Caki2 (cell line): ENCODE measurements around the gene MIEN1. TPM values are rescaled to one million over a fixed set of nuclear protein-coding genes. Genes with fewer than 3 reads are reported as not detected.
"Not testable (repeated sequence)": the region's sequence is repeated elsewhere in the genome, so short reads cannot be mapped to it uniquely, and the experiment has no call there.

Experiments used
- DNase-seq: peaks from one replicate; pipeline ENCODE4 v3.0.0-alpha.2; 2015; ENCODE audit warnings: low read depth
- in situ Hi-C: cut with HindIII; loops from 2 replicates; pipeline ENCODE4 v1.10.0; 2016; ENCODE audit warnings: low sequenced_read_pairs, low pct_unique_long_range_greater_than_20kb, mixed read lengths
- total RNA-seq: library from RNA; depleted of rRNA; stranded (reverse); fragments of >200 nt; shearing (Covaris generic); gene quantifications from 2 replicates; pipeline ENCODE4 v1.2.3, GENCODE V29; 2014; ENCODE audit warnings: low replicate concordance

Gene MIEN1
- total RNA-seq, 1 experiment from 2014 or later = 61.8 TPM

- in situ Hi-C loops = no loop called here
These were observed 27.9 kb upstream of the MIEN1 start for GRCh38 chr17:39757931-39758873.

GRCh38 chr17:39757176-39757662, 26.9 kb upstream of the MIEN1 start:
- no peak for DNase-seq
- in situ Hi-C loops = no loop called here

More at GRCh38 chr17:39757931-39758873, 27.9 kb upstream of the MIEN1 start:
- DNase-seq = no peak

- in situ Hi-C loops = no loop called here
- no peak for DNase-seq
These were observed 26.2 kb upstream of the MIEN1 start for GRCh38 chr17:39756380-39757079.

DNA sequence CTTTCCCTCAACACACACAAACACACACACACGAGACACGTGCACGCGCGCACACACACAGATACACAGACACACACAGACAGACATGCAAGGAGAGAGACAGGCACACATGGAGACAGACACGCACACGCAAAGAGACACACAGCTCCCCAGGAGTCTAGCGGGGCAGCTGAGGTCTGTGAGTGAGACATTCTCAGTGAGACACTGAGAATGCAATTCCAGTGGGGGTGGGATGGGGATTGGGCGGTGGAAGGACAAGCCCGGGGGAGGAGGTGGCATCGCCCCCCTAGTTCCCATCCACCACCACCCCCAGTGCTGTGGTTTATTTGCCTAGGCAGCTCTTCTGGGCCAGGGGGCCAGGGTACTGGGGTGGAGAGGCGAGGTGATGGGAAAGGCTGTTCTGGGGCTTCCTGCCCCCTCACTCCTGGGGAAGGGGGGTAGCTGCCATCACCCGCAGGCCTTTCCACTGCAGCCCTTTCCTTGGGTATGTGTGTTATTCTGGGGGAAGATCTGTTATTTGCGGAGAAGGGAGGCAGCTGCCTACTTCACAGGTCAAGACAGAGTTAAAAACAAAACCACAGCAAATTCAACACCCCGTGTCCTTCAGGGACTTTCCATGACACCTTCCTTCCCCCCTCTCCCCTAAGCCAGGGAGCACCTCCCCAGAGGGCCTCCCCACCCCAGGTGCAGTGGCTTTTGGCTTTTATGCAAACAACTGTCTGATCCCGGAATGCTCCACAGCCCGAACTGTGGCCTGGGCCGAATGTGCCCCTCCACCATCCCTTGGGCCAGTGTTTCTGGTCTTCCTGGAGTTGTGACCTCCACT, 25.4 kb upstream of the MIEN1 start:
- in situ Hi-C loops = no loop called here
- DNase-seq = no peak

- in situ Hi-C loops = no loop called here
- no peak for DNase-seq
These were observed 24.7 kb upstream of the MIEN1 start for GRCh38 chr17:39754958-39755553.

DNA sequence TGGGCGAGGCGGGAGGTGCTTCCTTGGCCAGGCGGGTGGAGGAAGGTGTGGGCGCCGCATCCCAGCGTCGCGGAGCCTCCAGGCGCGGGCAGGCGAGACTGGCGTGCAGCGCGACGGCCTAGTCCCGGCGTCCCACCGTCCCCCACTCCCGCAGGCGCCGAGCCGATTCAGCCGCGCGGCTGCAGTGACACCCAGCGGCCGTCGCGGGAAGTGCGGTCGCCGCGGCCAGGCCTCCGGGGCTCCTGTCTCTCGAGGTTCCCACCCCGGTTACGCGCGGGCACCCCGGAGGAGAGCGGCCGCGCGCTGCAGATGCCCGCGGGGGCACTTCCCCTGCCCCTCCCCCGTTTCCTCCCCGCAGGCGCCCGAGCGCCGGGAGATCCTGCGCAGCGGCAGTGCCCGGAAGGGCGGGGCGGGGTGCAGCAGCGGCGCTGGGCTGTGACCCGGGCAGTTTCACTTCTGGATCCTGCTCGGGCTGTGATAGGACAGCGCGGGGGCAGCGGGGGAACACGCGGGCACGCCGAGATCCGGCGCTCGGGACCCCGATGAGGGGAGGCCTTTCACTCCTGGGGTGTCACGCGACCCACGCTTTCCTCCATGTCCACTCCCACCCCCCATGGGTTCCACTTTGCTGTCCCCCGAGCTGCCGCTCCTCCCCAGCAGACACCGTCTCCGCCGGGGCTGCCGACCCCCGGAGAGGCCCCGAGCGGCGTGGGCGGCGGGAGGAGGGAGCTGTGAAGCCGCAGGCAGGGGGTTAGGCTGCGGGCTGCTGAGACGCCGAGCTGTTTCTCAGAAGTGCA, 24.0 kb upstream of the MIEN1 start:
- in situ Hi-C loops = no loop called here
- peak; percentile 99 for DNase-seq

DNA sequence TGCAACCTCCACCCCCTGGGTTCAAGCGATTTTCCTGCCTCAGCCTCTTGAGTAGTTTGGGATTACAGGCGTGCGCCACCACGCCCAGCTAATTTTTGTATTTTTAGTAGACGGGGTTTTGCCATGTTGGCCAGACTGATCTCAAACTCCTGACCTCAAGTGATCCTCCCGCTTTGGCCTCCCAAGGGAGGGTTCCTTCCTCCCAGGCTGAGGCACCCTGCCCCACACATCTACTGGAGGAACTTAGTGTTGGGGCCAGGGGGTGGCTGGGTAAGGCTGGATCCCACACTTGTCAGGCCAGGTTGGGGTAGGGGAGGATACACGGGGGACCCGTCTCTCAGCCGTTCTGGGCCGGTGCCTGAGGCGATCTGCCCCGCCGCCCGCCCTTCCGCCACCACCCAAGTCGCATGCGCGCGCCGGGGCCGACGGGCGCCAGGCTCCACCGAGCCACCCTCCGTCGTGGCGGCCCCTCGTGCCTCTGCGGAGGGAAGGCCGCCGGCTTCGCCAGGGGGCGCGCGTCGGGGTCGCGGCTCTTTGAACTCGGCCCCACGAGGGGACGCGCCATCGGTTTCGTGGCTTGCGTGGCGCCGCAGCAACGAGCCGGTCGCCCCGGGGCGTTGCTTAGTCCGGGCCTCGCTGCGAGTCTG, 23.3 kb upstream of the MIEN1 start:
- no peak for DNase-seq
- in situ Hi-C loops = no loop called here

DNA sequence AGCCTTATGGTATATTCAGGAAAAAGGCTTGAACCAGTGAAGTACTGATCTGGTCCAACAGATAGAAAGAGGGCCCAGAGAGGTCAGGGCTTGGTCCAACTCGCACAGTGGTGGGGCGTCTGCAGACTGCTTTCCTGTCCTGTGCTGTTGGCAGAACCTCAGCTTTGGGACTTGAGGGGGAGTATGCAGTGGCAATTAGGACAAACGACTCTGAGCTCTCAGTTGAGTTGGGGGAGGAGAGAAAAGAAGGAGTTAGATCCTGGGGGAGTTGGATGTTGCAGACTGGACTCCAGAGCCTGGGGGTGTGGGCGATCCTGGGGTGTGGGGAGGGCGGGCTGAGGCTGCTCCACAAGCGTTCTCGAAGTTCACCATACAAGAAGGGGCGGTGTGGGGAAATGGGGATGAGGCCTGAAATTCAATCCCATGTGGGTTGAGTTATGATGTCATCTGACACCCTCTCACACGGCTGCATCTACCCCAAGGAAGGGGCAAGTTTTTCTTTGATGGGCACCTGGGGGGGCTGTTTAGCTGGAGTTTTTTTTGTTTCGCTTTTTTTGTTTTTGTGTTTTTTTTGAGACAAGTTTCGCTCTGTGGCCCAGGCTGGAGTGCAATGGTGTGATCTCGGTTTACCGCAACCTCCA, 22.0 kb upstream of the MIEN1 start:
- DNase-seq = no peak
- in situ Hi-C loops = no loop called here

- in situ Hi-C loops = no loop called here
- no peak for DNase-seq
These were observed 21.3 kb upstream of the MIEN1 start for GRCh38 chr17:39751637-39752036.

DNA sequence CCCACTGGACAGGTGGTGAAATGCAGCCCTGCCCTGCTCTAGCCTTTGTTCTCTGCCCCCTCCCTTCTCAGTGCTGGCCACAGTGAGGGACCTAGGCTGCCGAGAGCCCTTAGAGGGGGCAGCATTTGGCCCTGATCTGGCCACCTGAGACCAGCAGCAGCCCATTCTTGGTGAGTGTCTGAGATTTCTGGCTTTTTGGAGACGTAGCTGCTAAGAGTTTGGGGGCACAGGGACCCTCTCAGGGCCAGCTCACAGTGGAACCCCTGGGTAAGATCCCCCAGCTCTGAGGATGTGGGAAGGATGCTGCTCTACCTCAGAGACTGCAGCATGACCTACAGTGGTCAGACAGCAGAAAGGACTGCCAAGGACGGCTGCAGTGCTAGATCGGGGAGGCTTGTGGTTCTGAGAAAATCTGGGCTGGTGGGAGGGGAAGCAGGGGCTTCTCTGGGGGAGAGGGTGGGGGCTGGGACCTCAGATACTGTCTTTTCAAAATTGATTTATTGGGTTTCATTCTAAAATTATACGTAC, 20.7 kb upstream of the MIEN1 start:
- DNase-seq = no peak
- in situ Hi-C loops = no loop called here

GRCh38 chr17:39750131-39751015, 20.0 kb upstream of the MIEN1 start:
- peak; percentile 50 for DNase-seq
- in situ Hi-C loops = no loop called here

DNA sequence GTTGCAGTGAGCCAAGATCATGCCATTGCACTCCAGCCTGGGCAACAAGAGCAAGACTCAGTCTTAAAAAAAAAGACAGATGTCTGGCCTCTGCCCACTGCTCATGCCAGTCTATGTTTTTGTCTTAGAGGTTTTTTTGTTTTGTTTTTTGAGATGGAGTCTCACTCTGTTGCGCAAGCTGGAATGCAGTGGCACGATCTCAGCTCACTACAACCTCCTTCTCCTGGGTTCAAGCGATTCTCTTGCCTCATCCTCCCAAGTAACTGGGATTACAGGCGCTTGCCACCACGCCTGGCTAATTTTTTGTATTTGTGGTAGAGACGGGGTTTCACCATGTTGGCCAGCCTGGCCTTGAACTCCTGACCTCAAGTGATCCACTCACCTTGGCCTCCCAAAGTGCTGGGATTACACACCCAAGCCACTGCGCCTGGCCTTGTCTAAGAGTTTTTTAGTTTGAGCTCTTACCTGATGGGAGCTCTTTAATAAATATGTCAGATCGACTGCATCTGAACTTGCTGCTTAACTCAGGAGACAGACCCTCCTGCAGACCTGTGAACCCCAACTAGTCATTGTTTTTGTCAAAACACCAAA, 18.2 kb upstream of the MIEN1 start:
- in situ Hi-C loops, DNase-seq: not testable (repeated sequence)

DNA sequence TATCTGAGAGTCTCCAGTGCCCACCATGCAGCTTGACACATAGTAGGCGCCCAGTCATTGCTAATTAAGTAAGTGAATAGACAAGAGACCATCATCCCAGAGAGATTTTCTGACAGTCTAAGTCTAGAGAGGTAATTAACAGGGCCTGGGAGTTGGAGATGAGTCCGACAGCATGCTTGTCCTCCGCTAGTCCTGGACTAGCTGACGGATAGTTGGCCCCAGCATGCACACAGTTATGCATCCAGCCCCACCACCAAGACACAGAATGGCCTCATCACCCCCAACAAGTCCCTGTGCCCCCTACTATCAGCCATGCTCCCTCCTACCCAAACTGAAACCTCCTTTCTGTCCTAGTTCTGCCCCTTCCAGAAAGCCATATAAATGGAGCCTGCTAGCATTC, 17.4 kb upstream of the MIEN1 start:
- DNase-seq = no peak
- in situ Hi-C loops = no loop called here

GRCh38 chr17:39746145-39746461, 15.8 kb upstream of the MIEN1 start:
- in situ Hi-C loops = no loop called here
- no peak for DNase-seq
